Globus pallidus (tissue), 1 donor: Measurements from ENCODE around the gene PKIB.
A peak's percentile ranks its signal among the peaks of the same experiment; 100 is the strongest.
"Not testable (repeated sequence)": the region's sequence is repeated elsewhere in the genome, so short reads cannot be mapped to it uniquely, and the experiment has no call there.

Experiments used
- DNase-seq: peaks from one replicate; pipeline ENCODE4 v3.0.0-alpha.2; 2015; ENCODE audit warnings: low spot score

PKIB gene

DNA sequence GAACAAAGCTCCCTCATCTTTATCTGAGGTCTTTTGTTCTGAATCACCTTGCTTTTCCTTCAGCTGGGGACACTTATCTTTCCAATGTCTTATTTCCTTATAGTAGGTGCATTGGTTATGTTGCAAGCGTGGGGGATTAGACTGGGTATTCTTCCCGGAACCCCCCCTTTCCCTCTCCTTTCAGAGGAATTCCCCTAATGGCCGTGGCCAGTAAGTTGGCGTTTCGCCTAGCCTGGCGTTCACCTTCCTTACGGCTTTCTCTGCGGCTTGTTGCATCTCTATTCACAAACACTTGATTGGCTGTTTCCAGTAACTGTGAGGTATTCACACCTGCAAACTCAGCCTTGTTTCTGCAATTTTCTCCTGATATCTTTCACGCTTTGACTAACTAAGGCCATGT, 136.5 kb downstream of the PKIB start:
- no peak for DNase-seq

DNA sequence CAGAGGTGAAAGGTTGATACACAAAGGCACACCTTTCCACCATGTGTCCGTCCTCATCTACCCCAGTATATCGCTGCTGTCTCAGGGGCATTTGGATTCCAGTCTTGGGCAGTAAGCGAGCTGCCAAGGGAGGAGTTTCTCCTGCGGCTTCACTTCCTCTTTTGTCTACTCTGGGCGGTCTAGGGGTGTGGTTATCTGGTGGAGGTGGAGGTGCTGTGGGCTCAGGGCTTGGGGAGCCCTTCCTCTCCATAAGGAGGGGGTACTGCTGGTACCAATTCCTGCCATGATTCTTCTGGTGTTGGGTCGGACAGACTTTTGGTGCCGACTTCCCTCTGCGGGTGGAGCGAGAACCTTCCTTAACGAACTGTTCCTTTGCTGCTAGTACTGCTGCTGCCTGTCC, 137.4 kb downstream of the PKIB start:
- DNase-seq = no peak

DNA sequence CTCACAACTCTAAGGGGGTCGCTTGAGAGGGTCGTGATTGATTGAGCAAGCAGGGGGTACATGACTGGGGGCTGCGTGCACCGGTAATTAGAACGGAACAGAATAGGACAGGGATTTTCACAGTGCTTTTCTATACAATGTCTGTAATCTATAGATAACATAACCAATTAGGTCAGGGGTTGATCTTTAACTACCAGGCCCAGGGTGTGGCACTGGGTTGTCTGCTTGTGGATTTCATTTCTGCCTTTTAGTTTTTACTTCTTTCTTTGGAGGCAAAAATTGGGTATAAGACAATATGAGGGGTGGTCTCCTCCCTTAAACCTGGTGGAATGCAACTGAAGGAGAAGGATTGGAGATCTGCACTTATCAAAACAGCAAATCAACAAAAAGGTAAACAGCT, 138.7 kb downstream of the PKIB start:
- DNase-seq = not testable (repeated sequence)

DNA sequence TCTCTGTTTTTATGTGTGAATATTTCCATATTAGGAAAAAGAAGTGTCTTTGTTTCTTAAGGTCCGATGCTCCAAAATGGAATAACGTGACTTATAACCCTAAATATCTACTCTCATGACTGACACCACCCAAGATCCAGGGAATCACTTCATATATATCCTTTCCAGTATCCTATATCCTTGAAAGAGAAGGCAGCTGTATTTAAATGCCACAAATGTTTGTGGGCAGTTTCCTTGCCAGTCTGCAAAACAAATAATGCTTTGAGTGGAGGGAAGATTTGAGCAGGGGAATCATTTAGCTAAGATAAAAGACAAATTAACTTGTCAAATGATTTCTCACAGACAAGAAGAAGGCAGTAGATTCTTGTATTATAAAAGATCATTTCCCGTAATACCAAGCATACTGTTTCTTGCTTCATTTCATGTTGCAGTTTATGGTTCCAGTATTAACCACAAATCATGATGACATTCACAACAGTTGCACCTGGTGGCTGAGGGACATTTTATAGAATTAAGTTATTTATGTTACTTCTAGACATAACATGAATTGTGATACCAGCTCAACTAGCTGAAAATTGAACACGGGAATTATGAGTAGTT, 139.3 kb downstream of the PKIB start:
- no peak for DNase-seq

DNA sequence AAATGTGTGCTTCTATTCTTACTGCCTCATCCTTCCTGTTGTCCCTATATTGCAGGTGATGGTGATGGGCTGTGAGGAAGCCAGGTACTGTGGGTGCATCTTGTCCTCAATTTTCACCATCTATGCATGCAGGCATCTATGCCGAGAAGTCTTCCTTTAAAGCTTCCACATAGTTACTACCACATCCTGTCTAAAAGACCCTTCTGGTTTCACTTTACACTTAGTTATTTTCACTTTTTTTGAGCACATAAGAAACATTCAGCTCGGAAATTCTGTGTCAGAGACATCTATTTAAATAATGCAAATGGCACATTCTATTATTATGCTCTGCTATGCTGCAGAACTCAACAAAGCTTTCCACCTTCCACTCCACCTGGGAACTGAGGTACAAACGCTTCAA, 141.1 kb downstream of the PKIB start:
- no peak for DNase-seq

DNA sequence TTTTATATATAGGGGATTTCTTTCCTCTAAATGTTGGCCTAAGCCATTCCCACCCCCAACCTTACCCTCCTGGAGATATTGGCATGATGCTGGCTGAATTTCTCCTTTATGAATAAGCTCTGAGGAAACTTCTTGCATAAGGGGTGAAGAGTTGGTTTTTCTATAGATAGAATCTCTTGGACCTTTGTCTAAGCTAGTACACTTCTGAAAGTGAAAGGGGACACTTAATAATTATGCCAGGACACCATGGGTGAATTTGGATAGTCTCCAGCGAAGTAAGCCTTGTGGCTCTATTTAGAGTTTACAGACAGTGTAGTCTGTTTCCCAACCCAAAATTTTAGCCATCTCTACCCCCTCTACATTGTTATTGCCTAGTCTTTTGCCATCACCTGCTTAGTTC, 142.3 kb downstream of the PKIB start:
- no peak for DNase-seq

DNA sequence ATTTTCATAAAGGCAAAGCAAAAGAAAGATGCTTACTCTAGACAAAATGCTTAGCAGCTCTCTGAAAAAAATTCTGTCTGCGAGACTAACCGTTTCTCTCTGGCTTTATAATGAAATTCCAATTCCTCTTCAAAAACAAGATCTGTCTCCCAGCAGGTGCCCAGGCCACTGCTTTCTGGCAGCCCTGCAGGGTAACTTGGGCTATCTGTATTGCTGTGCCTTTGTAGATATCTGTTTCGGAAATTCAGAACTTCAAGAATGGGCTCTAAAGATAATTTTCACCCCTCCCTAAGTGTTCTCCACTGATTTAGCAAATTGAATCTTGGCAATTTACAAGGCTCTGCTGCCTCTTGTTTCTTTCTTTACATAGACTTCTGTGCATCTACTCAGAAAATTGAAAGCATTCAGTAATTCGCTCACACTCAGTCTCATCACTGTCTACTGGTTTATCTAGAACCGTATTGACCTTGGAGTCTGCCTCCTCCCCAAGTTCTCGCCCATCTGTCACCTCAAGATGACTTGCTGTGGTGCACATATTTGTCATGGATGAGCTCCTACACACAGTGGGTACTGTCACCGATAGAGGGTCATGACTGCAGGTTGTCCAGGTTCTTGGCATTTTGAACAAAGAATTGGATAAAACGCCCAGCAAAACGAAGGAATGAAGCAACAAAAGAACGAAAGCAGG, 142.9 kb downstream of the PKIB start:
- peak; percentile 10 for DNase-seq

DNA sequence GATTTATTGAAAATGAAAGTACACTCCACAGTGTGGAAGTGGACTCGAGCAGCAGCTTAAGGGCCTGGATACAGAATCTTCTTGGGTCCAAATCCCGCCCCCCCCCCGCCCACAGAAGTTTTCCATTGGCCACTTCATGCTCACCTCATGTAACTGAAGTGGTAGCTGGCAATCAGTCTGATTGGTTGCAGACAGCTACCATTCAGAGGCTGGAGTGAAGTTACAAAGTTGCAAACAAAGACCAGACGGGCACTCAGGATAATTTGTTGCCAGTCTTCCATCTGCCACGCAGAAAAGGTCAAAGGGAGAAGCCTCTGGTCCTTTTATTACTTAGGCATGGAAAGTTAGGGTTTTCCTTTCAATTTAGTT, 143.5 kb downstream of the PKIB start:
- peak; percentile 37 for DNase-seq

DNA sequence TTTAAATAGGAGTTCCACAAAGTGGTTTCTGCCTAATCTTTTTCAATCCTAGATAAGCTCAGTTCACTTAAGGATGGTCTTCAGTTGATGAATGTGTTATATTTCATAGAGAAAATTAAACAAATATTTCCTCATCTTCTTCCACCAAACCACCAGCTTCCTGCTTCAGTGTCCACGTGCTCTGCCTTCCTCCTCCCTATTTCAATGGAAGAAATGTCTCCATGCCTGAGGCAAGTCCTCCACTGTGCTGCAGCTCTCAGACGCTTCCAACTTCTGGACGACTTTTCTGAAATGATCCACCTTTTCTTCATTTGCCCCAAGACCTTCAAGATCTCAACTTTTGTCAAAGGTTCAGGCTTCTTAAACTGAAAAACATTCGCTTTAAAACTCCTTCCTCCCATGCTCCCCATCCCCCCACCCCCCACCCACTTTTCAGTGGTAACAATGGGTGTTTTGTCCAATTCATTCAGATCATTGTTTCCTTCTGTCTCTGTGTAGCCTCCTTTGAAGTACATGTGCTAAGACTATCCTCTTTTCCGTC, 144.1 kb downstream of the PKIB start:
- DNase-seq = peak; percentile 47

DNA sequence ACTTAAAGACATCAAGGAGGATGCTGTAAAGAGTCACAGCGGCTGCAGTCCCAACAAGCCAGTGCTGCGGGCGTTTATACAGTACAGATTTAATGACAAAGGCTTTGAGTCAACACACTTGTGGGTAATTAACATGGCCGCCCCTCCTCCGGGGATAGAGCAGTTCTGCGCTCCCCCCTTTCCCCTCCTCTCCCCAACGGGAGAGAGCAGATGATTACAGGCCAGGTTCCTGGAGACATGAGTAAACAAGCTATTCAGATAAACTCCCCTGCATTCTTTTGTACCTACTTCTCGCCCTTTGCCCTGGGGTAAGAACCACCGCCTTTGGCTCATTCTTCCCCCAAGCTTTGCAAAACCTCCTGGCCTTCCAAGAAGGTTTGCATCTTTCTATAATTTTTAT, 145.7 kb downstream of the PKIB start:
- DNase-seq = no peak

DNA sequence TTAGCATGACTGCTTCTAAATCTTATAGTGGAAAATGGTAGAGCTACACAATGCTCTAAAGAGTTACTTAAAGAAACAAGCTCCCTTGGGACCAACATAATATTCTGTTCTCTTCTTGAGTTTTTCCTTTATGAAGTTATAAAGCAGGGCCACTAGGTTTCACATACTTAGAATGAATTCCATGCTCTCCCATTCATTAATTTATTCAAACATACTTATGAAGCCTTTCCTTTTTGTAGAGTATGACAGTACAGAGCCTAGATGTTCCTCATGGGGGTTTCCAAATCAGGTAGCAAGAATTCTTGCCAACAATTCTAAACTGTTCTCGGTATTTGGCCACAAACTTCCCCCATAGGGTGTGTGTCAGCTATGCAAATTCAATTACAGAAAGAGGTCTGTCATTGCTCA, 148.7 kb downstream of the PKIB start:
- DNase-seq = no peak

DNA sequence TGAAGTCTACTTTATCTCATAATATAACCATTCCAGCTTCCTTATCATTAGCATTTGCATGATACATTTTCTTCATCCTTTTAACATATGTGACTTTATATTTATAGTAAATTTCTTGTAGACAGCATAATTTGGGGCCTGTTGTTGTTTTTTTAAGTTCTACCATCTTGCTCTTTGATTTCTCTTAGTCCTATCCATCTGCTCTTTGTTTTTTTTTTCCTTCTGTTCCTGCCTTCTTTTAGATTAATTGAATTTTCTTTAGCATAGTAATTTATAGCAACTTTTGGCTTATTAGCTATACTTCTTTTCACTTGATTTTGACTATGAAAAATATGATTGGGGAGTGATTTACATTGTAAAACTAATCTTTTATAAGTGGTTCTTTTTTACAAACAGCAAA, 150.1 kb downstream of the PKIB start:
- no peak for DNase-seq

DNA sequence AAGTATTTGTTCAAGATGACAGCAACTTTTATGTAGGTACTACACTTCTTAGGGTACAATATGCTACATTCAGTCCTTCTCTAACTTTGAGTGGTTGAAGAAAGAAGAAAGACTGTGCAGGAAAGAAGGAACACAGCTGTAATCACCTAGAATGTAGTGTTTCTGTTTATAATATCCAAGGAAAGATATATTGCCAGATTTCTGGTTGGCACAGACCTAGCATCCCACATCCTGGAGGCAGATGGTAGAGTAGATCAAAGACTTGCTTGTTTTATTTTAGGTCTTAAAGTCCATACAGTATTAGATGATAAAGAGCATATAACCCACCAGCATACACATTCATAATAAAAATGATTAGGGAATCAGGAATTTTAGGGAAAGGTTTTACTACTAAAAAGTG, 156.1 kb downstream of the PKIB start:
- DNase-seq = no peak

DNA sequence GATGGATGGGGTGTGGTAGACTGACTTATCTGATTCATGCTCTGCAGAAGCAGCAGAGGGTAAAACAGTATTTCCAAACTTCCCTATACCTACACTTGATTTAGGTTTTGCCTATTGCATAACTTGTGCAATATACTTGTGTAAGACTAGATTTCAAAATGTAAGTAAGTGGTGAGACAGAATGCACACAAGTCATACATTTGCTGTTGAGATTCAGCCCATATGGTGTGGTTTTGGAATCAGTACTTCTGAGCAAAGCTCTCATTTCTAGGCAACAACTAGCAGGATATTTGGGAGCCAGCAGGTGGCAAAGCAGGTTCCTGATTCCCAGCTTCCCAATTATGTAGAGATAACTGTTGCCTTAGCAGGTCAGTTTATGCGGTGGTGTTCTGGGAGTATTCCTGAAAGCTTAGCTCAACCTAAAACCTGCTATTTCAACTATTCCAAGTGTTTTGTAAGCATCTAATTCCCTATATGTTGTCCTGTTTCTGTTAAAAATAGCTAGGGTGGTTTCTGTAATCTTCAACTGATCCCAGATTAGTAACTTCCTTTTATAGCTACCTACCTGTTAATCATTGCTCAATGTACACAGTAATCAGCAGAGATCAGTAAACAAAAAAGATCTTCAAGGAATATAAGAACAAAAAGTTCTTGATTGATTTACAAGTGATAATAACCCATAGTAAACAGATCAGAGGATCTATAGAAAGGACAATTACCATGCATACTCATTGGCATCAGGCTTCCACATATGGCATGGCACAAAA, 160.8 kb downstream of the PKIB start:
- no peak for DNase-seq

DNA sequence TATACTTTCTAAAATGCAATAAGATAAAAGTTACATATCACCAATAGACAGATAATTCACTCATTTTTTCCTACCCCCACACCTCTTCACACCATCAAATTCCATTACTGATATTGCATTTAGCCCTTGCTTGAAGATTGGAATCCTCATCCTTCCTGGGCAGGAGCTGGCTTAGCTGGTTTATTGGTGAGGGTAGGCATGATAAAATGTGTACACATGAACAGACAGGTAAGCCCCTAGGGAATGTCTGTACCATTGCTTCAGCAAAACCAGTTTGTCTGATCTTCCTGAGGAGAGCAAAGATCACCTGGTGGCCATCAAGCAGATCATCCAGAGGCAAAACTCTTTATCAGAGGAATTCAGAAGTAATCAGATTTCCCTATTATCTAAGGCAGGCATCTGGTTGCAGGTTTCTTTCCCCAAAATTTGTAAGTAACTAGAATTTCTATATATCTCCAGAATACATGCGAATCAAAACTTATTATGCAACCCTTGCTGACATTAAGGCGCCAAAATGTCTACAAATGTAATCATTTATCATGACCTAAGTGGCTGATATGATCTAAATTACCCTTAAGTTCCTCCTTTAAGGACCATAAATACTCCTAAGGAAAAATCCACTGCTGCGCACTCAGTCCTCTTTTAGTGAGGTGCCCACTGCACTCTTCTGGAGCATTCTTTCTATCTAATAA, 162.7 kb downstream of the PKIB start:
- DNase-seq = no peak
